Activated CD8-positive, alpha-beta memory T cell treated with anti-CD3 and anti-CD28 coated beads for 4 hours (primary cell): ENCODE data around the gene ZXDC.

Experiments used
- DNase-seq, 2 donors: peaks; one replicate each; pipeline ENCODE4 v3.0.0-alpha.2; 2020; ENCODE audit warnings: low read depth in 2 of 2

ZXDC gene

DNA sequence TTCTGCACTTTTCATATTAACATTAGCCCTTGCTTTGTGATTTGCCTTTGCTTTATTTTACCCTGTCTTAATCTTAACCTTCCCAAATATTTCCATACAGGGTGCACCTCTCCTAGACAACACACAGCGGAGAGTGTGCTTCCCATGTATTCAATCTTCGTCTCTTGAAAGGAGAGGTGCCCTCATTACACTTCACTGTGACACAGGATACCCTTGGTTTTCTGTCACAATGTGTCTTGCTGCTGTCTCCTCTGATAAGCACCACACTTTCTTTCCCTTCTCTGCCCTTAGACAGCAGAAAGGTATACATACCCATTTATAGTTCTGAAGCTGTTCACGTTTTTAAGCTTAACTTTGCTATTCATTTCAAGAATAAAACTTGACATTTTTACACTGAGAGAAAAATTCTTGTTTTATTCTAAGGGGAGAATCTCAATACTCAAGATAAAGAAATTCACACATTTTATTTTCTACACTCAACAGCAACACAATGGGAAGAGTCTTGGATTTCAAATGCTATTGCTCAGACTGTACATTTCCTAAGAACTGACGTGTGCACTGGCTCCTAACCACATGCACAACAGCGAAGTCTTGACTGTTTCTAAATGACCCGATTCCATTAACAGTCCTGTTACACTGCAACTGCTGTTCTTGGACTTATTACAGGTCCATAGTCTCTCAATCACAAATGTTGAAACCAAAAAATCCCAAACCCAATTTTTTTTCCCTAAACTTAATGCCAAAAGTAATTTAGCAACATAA is 21.1 kb downstream of the ZXDC start:
- no peak for DNase-seq

DNA sequence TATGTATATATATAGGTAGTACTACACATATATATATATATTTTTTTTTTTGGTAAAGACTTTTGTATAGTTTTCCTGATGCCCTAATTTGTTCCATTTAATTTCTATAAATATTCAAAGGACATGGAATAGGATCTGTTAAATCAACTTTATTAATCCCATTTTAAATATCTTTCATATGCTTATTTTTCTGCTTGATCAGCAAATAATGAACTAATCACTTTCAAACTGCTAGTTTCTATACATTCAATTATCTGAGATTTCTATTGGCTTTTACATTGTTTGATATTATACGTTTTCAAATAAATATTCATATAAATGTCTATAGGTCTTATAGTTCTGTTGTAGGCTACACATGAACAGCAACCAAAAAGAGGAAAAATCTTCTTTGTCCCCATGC is 21.7 kb downstream of the ZXDC start:
- no peak for DNase-seq

DNA sequence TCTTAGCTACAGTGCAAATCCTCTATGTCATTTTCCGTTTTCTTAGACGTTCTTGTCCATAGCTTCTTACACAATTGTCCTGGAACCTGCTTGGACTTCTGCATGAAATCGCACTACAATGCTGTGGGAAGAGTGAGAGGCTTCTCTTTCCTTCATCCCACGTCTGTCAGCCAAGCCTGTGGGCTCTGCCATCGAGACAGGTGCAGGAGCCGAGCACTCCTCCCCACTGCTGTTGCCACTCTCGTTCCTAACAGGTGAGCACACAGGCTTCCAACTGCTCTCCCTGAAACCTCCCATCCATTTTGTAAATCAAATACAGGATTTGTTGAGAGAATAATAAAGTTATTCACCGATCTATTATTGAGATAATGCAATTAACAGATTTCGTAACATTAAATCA is 23.5 kb downstream of the ZXDC start:
- no peak for DNase-seq

DNA sequence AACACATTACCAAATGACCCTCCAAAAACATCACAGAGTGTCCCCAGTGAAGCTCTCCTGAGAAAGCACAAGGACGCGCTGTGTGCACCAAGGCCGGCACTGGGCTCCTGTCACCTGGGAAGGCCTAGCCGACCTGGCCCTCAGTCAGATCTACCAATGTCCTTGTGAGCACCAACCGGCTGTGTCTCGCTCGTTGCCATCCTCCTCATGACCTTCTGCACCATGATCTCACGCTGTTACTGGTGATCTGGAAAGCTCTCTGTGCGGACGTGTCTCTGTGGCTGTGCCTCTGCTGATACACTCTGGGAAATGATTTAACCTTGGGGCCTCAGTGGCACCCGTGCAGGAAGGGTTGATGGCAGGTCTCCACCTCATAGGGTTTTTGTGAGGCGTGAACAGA is 24.2 kb downstream of the ZXDC start:
- no peak for DNase-seq

DNA sequence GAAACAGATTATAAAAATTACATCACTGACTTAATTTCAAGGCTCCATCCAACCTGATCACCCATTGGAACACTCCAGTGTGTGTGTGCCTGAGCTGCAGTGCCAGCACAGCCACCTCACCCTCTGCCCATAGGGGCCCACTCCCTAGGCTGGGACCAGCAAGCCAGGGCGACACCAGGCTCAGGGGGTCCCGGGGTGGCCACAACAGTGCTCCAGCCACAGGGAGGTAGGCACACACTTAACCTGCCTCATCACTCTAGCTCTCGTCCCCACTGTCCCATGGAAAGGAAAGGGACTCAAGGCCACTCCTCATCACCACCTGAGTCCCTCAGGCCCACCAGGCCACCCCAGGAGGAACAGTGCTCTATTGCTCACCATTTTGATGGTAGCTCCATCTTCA is 24.9 kb downstream of the ZXDC start:
- no peak for DNase-seq

DNA sequence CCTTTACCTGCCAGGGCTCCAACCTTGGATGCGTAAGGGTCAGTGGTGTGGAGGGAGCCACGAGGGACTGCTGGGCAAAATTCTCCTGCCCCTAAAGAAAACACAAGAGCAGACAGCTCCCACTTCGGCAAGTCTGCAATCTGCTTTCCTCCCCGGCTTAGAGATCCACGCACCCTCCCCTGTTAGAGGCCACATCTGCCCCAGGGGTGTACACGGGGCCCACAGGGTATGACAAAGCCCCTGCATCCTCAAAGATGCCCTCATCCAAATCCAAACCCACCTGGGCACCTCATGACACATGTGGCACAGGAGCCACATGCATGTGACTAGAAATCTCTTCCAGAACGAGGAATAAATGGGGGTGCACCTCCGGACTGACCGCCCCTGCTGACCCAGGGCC is 25.5 kb downstream of the ZXDC start:
- no peak for DNase-seq

DNA sequence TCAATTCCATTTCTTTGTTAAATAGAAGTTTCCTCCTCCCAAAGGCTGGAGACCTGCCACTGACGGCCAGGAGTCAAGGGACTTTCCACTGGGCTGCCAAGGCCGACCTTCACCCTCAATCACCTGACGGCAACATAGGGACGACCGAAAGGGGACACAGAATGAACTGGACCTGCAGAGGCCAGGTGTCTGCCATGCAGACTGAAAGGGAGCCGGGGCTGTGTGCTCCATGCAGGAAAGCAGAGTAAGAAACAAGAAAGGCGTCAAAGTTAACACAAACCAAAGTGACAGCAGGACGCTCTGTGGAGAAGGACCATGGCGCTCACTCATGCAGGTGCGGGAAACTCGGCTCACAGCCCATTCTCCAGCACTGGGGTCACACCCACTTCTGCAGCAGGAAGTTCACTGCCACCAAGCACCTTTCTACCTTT is 26.1 kb downstream of the ZXDC start:
- no peak for DNase-seq

DNA sequence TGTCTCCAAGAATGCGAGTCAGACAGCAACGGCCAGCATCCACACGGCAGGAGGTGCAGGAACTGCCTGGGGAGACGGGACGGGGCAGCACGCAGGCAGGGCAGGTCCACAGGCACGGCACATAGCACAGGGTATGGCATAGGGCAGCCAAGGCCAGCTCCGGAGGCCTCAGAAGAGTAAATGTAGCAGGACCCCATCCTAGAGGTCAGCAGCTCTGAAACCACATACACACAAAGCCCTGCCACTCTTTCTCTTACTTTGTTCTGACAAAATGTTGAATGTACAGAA is 26.9 kb downstream of the ZXDC start:
- no peak for DNase-seq

DNA sequence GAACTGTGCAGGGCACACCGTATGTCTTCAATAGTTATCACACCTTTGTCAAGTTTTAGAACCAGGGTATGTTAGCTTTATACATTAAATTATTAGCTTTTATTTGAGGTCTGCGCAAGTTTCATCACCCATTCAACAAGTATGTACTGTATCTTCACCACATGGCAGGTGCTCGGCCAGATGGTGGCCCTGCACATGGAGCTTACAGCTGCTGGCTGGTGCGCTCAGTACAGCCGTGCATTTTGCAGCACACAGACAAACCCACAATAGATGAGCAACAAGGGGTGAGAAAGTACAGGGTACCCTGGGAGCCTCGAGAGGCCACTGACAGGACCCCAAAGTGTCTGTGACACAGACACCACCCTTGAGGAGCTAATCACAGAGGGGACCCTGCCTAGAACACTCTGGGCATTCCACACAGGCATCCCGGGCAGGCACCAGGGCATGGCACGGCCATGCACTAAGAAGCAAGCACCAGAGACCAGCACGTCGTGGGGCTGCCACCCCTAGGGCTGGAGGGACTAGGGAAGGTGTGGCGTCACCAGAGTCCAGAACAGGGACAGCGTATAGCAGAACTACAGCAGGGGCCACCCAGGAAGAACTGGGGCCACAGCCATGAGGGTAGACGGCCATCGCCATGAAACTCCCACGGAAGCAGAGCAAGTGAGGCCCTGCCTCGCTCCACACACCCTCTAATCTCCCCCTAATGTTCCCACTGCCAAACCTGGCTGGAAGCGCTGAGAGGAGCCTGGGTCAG is 27.4 kb downstream of the ZXDC start:
- DNase-seq = no peak

DNA sequence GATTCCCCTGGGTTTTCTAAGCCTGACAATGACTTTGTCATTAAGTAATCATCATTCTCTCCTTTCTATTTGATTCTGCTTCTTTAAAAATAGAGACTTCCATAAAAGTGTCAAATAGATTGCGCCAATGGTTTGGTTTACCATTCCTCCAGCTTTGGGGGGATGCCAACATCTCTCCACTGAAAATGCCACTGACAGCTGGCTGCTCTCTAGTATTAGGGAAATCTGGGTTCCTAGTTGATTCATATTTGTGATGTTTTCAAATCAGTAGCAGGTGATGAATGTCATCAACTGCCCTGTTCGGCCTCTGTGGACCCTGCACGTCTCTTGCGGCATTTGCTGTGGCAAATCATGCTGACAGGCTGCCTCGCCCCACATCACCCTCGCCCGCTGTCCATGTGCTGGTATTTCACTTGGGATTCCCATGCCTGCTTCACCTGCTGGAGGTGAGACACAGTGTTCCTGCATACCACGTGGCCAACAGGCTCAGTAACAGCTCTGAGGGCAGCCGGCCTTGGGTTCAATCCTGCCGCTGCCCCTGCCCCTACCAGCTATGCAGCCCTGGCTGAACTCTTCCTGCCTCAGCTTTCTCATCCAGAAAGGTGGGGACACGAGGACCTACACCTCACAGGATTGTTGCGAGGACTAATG is 28.1 kb downstream of the ZXDC start:
- DNase-seq = no peak

DNA sequence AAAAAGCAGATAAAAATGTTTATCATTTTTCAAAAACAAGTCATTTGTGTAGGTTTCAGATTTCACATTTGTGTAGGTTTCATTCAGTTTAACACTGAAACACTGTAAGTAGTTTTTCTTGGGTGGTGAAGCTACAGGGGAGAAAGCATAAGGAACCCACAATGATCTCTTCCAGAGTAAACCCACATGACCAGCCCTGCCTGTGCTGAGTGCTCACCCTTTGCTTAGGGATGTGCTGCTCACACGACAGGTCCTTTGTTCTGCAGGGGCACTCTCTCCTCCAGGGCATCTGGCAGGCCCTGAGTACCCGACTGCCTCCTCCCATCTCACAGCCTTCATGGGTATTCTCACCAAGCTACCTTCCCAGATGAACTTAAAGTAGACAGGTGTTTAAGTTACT is 28.9 kb downstream of the ZXDC start:
- no peak for DNase-seq

DNA sequence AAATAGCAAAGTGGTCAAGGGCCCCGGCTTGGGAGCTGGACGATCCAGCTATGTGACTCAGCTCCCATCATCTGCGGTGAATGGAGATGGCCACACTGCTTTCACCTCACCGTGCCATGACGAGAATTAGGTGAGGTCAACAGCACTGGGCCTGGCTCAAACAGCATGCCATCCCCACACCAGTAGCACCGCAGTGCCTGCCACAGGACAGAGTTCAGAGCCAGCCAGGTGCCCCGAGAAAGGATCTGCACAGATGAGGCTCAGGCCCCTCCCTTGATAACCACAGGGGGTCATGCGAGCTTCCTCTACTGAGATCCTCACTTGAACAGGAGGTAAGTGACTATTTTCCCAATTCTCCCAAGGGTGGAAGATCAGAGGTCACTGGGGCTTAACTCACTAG is 29.4 kb downstream of the ZXDC start:
- DNase-seq = no peak

DNA sequence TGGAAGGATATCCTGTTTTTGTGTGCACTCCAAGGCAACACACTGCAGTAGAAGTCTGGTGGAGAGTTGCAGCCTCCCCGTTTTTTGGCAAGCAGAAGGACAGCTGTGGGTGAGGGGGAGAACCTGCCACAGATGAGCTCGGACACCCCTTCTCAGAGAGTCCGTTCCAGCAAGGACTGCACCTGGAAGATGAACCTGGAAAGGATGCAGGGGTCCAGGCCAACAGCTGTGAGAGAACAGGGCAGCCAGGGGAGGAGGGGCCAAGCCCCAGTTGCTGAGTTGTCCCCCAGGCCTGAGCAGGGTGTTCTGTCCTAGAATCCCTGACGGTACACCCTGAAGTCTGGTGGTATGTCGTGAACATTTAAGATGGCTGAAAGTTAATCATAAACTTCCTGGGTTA is 30.2 kb downstream of the ZXDC start:
- no peak for DNase-seq

DNA sequence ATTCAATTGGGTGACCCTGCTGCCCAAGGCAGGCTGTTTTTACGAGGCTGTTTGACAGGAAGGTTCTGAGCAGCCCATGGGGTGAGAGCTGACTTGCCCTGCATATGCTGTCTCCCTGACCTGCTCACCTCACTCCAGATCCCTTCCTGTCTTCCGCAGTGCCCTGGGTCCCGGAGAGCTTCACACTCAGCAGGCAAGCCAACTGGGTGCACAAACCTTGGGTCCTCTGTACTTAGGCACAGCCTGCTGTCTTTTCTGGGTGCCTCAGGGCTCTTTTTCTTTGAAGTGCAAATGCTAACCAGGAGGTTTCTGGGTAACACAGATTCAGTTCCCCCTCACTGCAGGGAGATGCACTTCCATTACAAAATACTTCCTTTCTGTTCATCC is 32.8 kb downstream of the ZXDC start:
- no peak for DNase-seq

DNA sequence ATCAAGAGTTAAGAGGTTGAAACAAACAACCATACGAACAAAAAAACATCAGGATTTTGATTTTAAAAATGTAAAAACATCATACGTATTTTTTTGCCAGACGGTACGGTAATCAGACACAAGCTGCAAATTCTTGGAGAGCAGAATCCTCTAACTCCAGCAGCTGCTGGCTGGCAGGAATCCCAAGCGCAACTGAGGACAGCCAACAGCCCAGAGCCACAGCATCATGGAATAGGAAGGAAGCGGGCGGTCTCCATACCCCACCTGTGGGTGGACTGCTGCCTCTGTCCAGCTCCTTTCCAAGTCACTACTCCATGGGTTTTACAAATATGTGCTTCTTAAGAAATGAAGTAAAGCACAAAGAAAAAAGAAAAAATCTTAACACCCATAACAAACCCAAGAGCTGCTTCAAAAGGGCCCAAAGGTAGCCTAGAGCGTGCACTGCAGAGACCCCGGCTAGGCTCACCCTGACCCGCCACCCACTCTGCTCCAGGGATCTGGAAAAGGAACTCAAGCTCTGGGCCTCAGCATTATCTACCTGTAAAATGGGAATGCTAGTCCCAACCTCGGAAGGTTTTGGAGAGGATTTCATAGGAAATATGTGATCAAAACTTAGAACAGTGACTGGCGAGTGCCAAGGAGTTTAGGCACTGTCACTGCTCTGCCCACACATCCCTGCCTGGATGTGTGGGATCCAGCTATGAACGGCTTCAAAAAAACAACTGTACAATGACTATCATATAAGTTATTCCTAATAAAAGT is 33.4 kb downstream of the ZXDC start:
- no peak for DNase-seq

DNA sequence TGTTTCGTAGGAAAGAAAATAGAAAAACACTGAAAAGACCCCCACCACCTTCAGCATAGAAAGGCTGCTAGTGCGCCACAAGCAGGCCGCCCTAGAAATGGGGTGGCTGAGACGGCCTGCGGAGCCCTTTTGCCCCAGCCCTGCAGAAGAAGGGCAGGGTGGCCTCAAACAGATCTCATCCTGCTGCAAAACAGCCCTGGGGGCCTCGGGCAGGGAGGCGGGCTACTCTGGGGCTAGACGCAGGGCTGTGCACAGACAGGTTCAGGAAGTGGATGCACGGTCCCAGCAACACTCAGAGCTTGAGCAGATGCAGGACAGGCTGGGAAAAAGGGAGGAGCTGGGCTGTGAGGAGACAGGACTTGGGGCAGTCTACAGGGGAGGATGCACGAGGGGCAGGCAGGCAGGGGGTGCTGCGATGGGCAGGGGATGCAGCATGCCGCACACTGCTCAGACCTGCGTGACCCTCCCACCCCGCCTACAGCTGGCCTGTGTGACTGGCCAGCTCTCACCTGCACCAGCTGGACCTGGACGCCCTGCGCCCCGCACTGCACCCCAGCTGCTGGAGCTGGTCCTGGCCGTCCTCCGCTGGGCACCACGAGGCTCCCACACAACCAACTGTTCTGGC is 34.3 kb downstream of the ZXDC start:
- no peak for DNase-seq

DNA sequence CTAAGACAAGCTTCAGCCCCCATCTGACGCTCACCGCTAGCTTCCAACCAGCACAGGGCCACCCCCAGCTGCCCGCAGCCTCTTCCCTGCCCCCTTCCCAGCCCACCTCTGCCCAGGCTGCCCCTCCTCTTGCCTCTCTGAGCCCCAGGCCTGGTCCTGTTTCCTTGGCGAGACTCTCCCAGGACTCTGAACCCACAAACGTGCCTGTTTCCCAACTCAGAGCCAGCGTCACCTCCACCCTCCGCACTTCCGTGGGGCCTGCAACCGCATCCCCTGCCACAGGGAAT is 35.0 kb downstream of the ZXDC start:
- DNase-seq = no peak

DNA sequence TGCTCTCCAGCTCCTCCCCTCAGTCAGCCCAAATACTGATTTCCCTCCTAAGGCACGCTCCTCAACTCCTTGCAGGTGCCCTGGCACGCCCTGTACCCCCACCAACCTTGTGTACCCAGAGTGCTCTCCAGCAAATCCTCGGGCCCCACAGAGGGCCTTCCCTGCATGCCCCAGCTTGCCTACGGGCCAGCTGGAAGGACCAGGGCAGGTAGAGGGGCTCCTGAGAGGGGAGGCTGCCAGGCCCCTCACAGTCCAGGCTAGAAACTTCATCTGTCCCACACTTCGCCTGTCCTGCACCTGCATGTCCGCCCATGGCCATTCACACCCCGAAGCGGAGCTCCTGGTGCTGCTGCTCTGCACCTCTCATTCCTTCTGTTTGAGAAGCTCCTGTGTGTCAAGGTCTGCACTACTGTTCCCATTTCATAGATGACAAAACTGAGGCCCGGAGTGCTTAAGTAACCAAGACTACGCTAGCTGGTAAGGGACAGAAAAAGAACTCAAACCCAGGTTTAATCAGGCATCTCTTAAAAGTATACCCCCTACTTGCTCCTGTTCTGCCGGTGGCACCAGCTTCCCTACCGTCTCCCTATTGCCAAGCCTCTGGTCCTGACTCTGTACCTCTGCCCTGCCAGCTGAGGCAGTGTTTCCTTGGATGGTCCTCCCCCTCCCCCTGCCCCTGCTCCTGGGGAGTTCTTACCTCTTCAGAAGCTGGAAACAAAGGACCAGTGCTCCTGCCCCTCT is 35.6 kb downstream of the ZXDC start:
- no peak for DNase-seq

DNA sequence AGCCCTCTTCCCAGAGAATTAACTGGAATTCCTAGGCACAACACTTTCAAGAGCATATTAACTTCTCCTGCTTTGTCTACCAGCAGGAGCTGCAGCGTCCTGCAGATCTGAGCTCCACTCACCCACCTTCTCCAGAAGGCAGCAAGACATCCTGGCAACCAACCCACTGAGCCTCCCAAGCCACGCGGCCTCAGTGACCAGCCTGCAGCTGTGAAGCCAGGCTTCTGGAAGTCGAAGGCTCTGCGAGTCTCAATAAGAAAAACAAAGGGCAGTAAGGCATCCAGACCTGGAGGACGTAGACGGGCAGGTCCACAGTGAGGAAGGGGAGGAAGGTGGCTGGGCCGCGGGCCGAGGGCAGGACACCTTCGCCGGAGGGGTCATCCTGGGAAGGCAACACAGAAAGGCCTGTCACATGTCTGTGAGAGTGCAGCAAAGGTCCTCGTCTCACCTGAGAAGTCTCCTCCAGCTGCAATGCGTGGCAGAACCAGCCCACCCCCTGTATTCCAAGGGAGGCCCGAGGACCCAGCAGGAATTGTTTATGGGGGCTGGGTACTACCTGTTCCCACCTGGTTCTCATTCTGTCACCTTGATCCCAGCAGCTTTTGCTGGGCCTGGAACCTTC is 36.2 kb downstream of the ZXDC start:
- no peak for DNase-seq

DNA sequence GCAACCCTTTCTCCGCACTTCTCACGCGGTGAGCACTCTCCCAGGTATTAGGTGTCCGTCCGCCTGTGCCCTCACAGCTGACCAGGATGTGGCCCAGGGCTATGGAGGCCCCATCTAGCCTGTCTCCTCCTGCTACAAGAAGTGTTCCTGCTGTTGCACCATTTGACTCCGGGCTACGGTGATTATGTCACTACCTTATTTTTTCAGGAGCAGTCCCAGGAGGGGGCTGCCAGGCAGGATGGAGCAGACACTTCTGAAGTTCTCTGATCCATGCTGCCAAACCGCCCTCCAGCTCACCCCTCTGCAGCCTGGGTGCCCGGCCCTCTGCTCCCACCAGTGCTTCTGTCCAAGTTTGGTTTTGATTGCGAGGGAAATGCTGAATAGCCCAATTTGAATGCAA is 36.9 kb downstream of the ZXDC start:
- no peak for DNase-seq

DNA sequence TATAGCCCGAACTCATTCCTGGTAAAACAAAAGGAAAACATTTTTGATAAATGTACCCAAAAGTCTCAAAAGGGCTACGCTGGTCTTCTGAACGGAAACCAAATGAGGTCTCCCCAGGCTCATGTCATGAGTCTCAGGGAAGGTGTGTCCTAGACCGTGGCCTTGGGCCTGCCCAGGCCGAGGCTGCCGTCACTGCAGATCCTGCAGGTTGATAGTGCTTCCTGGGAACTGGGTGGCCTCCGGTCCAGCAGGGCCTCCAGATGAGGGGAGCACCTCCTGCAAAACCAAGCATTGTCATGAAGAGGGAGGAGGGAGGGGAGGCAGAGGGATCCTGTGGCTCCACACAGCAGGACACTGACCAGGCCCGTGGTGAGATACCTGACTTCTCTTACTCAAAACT is 37.5 kb downstream of the ZXDC start:
- DNase-seq = no peak
